A375 (cell line): ENCODE results near the gene TOP3A. TPM values are rescaled to one million over a fixed set of nuclear protein-coding genes. Genes with fewer than 3 reads are reported as not detected.

Experiments
- total RNA-seq: library from RNA; depleted of rRNA; stranded (reverse); fragments of >200 nt; shearing (Covaris generic); gene quantifications from 2 replicates; pipeline ENCODE4 v1.2.3, GENCODE V29; 2014; rRNA removed

Gene TOP3A
- total RNA-seq = 63.3 and 65.4 TPM in 2 replicates

GRCh38 chr17:18314731-18315561 is at the start of gene TOP3A, which contains the start of gene SMCR8:
TSS of gene TOP3A (minus strand) at chr17:18314994. CDS start at chr17:18314778, 216 bp downstream.
TSS of gene SMCR8 (plus strand) at chr17:18315293. CDS start at chr17:18315790, 497 bp downstream.

GRCh38 chr17:18363101-18364049 is 48.6 kb upstream of the TOP3A start, which contains the start of gene SHMT1:
TSS of gene SHMT1 (minus strand) at chr17:18363550. CDS start at chr17:18355981, 7,569 bp downstream.

GRCh38 chr17:18260332-18261145 is 54.3 kb downstream of the TOP3A start, which contains the start of gene MIEF2:
TSS of gene MIEF2 (plus strand) at chr17:18260662. CDS start at chr17:18262721, 2,059 bp downstream.

GRCh38 chr17:18258356-18259038 is 56.3 kb downstream of the TOP3A start, which contains the start of gene FLII:
TSS of gene FLII (minus strand) at chr17:18258738. CDS start at chr17:18258690, 48 bp downstream.

GRCh38 chr17:18225121-18225641 is 89.6 kb downstream of the TOP3A start, which contains the start of gene LLGL1:
TSS of gene LLGL1 (plus strand) at chr17:18225635. CDS start at chr17:18225683, 48 bp downstream.

Other genes with a start within 250 kb of the TOP3A start
- gene DRG2, start 227.0 kb downstream of the TOP3A start, total RNA-seq = 55.4 and 59.4 TPM in 2 replicates
- 0.27 and 0.41 TPM in 2 replicates for gene MYO15A, start 206.2 kb downstream of the TOP3A start, total RNA-seq
- gene ALKBH5, start 131.2 kb downstream of the TOP3A start, total RNA-seq = 61.4 TPM in 2 replicates
- 23.5 and 26.6 TPM in 2 replicates for gene LLGL1, start 89.4 kb downstream of the TOP3A start, total RNA-seq
- 212 and 214 TPM in 2 replicates for gene FLII, start 56.3 kb downstream of the TOP3A start, total RNA-seq
- 8.5 and 20.4 TPM in 2 replicates for gene MIEF2, start 54.3 kb downstream of the TOP3A start, total RNA-seq
- 11.1 and 11.2 TPM in 2 replicates for gene SMCR8, start 299 bp upstream of the TOP3A start, total RNA-seq
- gene SHMT1, start 48.6 kb upstream of the TOP3A start, total RNA-seq = 48.1 and 49.9 TPM in 2 replicates
- 0.23 TPM in 1 of 2 replicates, not detected in the other for gene EVPLL, start 62.8 kb upstream of the TOP3A start, total RNA-seq
- gene LGALS9C, start 161.8 kb upstream of the TOP3A start, total RNA-seq = not detected in 2 replicates